Stimulated activated CD4-positive, alpha-beta T cell treated with anti-CD3 and anti-CD28 coated beads, TNF-alpha, amount 100 ng/mL, for 1 hour (primary cell): ENCODE results near the gene SEZ6L.

Experiments used
- DNase-seq, 3 donors: peaks; one replicate each; pipeline ENCODE4 v3.0.0-alpha.2; 2020; ENCODE audit warnings: low read depth in 3 of 3, low spot score in 1 of 3

SEZ6L gene

DNA sequence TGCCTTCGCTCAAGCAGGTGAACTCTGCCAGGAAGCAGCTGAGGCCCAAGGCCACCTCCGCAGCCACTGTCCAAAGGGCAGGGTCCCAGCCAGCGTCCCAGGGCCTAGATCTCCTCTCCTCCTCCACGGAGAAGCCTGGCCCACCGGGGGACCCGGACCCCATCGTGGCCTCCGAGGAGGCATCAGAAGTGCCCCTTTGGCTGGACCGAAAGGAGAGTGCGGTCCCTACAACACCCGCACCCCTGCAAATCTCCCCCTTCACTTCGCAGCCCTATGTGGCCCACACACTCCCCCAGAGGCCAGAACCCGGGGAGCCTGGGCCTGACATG lies 123.4 kb downstream of the SEZ6L start:
- no peak for DNase-seq

GRCh38 chr22:26295563-26296126 lies 126.4 kb downstream of the SEZ6L start:
- DNase-seq, result no peak

DNA sequence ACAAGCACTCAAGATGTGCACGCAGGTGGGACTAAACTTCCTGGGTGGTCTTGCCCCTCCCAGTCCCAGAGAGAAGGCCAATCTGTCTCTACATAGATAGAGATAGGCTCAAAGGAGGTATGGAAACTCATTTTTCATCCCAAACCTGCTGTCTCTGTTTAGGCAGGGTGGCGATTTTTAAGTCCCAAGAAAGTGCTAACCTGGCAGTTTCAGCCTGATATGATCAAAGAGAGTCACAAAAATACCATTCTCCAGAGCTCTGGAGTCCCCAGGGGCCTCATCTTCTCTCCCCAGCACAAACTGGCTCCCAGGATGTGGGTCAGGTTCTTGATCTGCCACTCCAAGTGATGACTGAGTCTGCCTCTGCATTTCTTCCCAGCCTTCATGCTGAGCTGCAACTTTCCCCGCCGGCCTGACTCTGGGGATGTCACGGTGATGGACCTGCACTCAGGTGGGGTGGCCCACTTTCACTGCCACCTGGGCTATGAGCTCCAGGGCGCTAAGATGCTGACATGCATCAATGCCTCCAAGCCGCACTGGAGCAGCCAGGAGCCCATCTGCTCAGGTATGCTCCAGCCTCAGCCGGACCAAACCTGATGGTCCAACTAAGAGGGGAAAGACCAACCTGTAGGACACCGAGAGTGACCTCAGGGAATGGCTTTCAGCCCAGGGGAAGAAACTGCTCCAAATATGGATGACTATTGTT lies 129.5 kb downstream of the SEZ6L start:
- DNase-seq, result no peak

DNA sequence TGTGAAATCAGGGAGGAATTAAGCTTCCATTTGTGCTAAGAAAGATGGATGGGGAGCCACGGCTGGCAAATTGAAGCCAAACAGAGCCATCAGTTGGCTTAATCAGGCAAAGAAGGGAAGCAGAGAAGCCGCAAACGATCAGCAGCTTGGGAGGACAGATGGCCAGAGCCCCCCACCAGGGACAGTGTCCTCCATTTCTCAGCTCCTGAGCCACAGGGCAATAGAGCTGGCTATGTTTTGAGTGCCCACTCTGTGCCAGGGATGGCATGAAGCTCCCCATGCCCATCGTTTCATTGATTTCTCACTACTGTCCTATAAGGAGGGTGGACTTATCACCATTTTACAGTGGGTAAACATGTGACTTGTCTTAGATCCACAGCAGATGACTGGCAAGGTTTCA lies 133.5 kb downstream of the SEZ6L start:
- DNase-seq, result no peak

- DNase-seq, result no peak
Observed at GRCh38 chr22:26303475-26303874, 134.2 kb downstream of the SEZ6L start.

DNA sequence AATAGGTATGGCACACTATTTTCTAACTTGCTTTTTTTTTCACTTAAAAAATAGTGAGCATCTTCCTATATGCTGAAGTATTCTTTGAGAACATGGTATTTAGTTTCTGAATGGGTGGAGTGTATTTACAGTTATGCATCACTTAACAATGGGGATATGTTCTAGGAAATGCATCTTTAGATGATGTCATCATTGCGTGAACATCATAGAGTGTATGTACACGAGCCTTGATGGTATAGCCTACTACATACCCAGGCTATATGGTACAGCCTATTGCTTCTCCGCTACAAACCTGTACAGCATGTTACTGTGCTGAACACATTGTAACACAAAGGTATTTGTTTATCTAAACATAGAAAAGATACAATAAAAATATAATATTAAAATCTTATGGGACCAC lies 135.5 kb downstream of the SEZ6L start:
- no peak for DNase-seq

DNA sequence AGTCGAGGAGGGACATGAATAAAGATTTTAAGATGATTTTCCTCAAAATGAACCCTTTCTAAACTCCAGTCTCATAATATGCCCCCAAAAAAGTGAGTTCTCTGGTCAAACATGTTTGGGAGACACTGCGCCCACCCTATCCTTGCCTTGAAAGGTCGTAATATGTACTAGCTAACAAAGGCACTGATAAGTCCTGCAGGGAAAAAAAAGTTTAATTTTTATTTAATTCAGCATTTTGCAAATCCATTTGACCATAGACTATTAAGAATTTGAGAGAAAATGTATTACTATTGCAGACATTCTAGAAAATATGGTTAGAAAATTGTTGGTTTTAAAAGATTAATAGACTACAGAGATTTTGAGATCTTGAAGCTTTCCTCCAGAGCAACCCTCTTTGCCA lies 139.2 kb downstream of the SEZ6L start:
- no peak for DNase-seq

DNA sequence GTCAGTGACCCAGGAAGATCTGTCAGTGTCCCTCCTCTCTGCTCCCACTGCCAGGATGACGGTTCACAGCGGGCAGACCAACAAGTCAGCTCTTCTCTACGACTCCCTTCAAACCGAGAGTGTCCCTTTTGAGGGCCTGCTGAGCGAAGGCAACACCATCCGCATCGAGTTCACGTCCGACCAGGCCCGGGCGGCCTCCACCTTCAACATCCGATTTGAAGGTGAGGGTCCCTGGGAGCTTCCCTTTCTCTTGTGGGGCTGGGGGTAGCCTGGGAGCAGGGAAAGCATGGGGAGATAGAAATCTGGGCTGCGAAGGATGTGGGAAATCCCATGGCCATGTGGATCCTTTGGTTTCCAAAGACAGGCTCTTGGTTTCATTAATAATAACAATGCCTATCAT lies 141.4 kb downstream of the SEZ6L start:
- no peak for DNase-seq

GRCh38 chr22:26313291-26313690 lies 144.0 kb downstream of the SEZ6L start:
- no peak for DNase-seq

- no peak for DNase-seq
Observed at GRCh38 chr22:26314171-26314570, 144.9 kb downstream of the SEZ6L start.

GRCh38 chr22:26314656-26315055 lies 145.4 kb downstream of the SEZ6L start:
- DNase-seq, result no peak

- DNase-seq, result no peak
Observed at GRCh38 chr22:26316732-26317285, 147.5 kb downstream of the SEZ6L start.

GRCh38 chr22:26318975-26319374 lies 149.7 kb downstream of the SEZ6L start:
- DNase-seq, result no peak

GRCh38 chr22:26320447-26320846 lies 151.2 kb downstream of the SEZ6L start:
- DNase-seq, result no peak

- DNase-seq, result no peak
Observed at GRCh38 chr22:26321469-26321913, 152.2 kb downstream of the SEZ6L start.

- no peak for DNase-seq
Observed at GRCh38 chr22:26322179-26322905, 153.1 kb downstream of the SEZ6L start.

DNA sequence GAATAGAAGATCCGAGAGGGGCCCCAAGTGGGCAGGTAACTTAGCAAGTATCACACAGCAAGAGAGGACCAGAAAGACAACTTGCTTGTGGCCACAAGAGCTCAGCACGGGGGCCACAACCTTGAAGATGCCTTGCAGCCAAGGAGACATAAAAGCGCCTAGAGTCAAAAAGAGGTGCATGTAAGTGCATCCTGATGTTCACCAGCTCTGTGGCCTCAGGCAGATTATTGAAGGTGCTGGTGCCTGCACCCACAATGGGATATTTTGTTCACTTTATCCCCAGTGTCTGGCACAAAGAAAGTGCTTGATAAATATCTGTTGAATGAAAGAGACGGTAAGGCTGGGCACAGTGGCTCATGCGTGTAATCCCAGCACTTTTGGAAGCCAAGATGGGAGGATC lies 153.8 kb downstream of the SEZ6L start:
- DNase-seq, result no peak

DNA sequence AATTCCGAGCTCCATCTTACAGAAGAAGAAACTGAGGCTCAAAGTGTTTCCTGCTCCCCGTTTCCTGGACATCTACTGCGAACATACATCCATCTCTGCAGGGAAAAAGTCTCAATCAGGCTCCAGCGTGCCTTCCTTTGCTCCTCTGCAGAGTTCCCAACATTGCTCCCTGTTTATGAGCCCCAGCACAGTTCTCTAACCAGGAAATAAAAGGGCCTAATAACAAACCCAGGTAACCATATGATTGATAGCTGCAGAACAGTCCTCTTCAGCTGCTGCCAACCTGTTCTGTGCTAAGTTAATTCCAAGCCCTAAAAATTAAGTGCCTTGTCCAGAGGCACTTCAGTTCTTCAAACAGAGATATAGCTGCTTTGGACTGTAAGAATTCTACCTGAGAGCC lies 154.9 kb downstream of the SEZ6L start:
- DNase-seq, result no peak

- DNase-seq, result no peak
Observed at GRCh38 chr22:26325641-26326040, 156.4 kb downstream of the SEZ6L start.

GRCh38 chr22:26326803-26327202 lies 157.5 kb downstream of the SEZ6L start:
- no peak for DNase-seq

GRCh38 chr22:26327306-26327705 lies 158.0 kb downstream of the SEZ6L start:
- no peak for DNase-seq

- DNase-seq, result no peak
Observed at GRCh38 chr22:26328221-26328620, 159.0 kb downstream of the SEZ6L start.
